IMR-90 (cell line): ENCODE data around the gene GJC3. TPM values are rescaled to one million over a fixed set of nuclear protein-coding genes. Genes with fewer than 3 reads are reported as not detected.
"Not testable (repeated sequence)": the region's sequence is repeated elsewhere in the genome, so short reads cannot be mapped to it uniquely, and the experiment has no call there.

Source experiments
- ATAC-seq: fragments of 200-7000 bp; cut with Tn5 transposase; 2 replicates; pipeline ENCODE4 v1.9.1; 2020; ENCODE audit warnings: low read depth, mild to moderate bottlenecking, moderate library complexity
- BruUV-seq: library from RNA; stranded (reverse); fragments of 400-500 nt; replicated peaks from 2 replicates; lab custom pipeline; 2021; lab: Mats Ljungman, UMichigan
- CTCF ChIA-PET: fragments of 300-600 bp; formaldehyde crosslinking; extraction: SDS; loops from one replicate; lab custom pipeline; 2021; ENCODE audit warnings: antibody characterized with exemption; lab: Yijun Ruan, JAX
- POLR2A ChIA-PET: fragments of 300-600 bp; sonication (Branson Sonifier 250); formaldehyde crosslinking; loops from one replicate; lab custom pipeline; 2022; ENCODE audit warnings: antibody characterized with exemption; ENCODE audit not compliant: unreplicated experiment; lab: Charles Lee
- DNase-seq: peaks from one replicate; pipeline ENCODE4 v3.0.0; 2013
- H2AFZ ChIP-seq: replicated peaks from 2 replicates; pipeline ENCODE3; 2013; ENCODE audit warnings: low read length, mild to moderate bottlenecking; ENCODE audit not compliant: poor library complexity
- H2AK5ac ChIP-seq: 2 replicates; pipeline ENCODE4 v1.6.1; 2013; ENCODE audit warnings: low read depth, low read length, inconsistent platforms
- H2AK9ac ChIP-seq: replicated peaks from 2 replicates; pipeline ENCODE3; 2013; ENCODE audit warnings: mild to moderate bottlenecking, low read depth, low read length, moderate library complexity; ENCODE audit not compliant: poor library complexity
- H2BK120ac ChIP-seq: 2 replicates; pipeline ENCODE4 v1.6.1; 2013; ENCODE audit warnings: low read depth, low read length, inconsistent platforms
- H2BK15ac ChIP-seq: 3 replicates; pipeline ENCODE4 v1.6.1; 2013; ENCODE audit warnings: low read depth, low read length, inconsistent platforms
- H2BK20ac ChIP-seq: 2 replicates; pipeline ENCODE4 v1.6.1; 2013; ENCODE audit warnings: low read depth, mild to moderate bottlenecking, inconsistent platforms, low read length, moderate library complexity
- H2BK5ac ChIP-seq: 2 replicates; pipeline ENCODE4 v1.6.1; 2013; ENCODE audit warnings: mild to moderate bottlenecking, low read depth, low read length, inconsistent platforms; ENCODE audit not compliant: poor library complexity, severe bottlenecking
- H3K14ac ChIP-seq: replicated peaks from 2 replicates; pipeline ENCODE4 v1.6.1; 2013; ENCODE audit warnings: low read depth, low read length, inconsistent platforms
- H3K18ac ChIP-seq: 2 replicates; pipeline ENCODE4 v1.6.1; 2013; ENCODE audit warnings: low read depth, low read length, control low read depth
- H3K23ac ChIP-seq: 2 replicates; pipeline ENCODE4 v1.6.1; 2013; ENCODE audit warnings: low read depth, low read length, inconsistent platforms
- H3K27ac ChIP-seq: 2 replicates; pipeline ENCODE4 v1.5.1; 2013; ENCODE audit warnings: mild to moderate bottlenecking, control low read depth, low read length; ENCODE audit not compliant: insufficient read depth
- H3K27me3 ChIP-seq: 2 replicates; pipeline ENCODE4 v1.6.1; 2013; ENCODE audit warnings: low read length; ENCODE audit not compliant: control insufficient read depth, insufficient read depth
- H3K36me3 ChIP-seq: 2 replicates; pipeline ENCODE4 v1.6.1; 2013; ENCODE audit warnings: low read length, mixed read lengths; ENCODE audit not compliant: control insufficient read depth, insufficient read depth
- H3K4ac ChIP-seq: 2 replicates; pipeline ENCODE4 v1.6.1; 2013; ENCODE audit warnings: low read depth, low read length, inconsistent platforms
- H3K4me1 ChIP-seq: 2 replicates; pipeline ENCODE4 v1.6.1; 2013; ENCODE audit warnings: low read length, mixed read lengths; ENCODE audit not compliant: control insufficient read depth, insufficient read depth
- H3K4me2 ChIP-seq: 2 replicates; pipeline ENCODE4 v1.6.1; 2013; ENCODE audit warnings: low read depth, mild to moderate bottlenecking, control low read depth, low read length, moderate library complexity
- H3K4me3 ChIP-seq: 2 replicates; pipeline ENCODE4 v1.5.1; 2013; ENCODE audit warnings: low read depth, mild to moderate bottlenecking, control low read depth, low read length, moderate library complexity; ENCODE audit not compliant: insufficient read depth
- H3K56ac ChIP-seq: 2 replicates; pipeline ENCODE4 v1.6.1; 2013; ENCODE audit warnings: low read length, inconsistent platforms; ENCODE audit not compliant: insufficient read depth; ENCODE audit errors: extremely low read depth
- H3K79me1 ChIP-seq, 2 experiments: 2 replicates each; pipeline ENCODE4 v1.6.1; 2013; ENCODE audit warnings: low read length in 2 of 2, inconsistent platforms in 1 of 2, low read depth in 1 of 2
- H3K9ac ChIP-seq: 2 replicates; pipeline ENCODE4 v1.6.1; 2013; ENCODE audit warnings: low read depth, low read length, control low read depth
- H3K9me1 ChIP-seq: 2 replicates; pipeline ENCODE4 v1.6.1; 2013; ENCODE audit warnings: low read length, inconsistent platforms; ENCODE audit not compliant: insufficient read depth
- H3K9me3 ChIP-seq: 2 replicates; pipeline ENCODE4 v1.6.1; 2013; ENCODE audit warnings: low read length; ENCODE audit not compliant: control insufficient read depth, insufficient read depth
- H4K20me1 ChIP-seq: 2 replicates; pipeline ENCODE4 v1.6.1; 2013; ENCODE audit warnings: low read length, inconsistent platforms; ENCODE audit not compliant: insufficient read depth
- H4K5ac ChIP-seq: 2 replicates; pipeline ENCODE4 v1.6.1; 2013; ENCODE audit warnings: mild to moderate bottlenecking, low read depth, low read length, control low read depth
- H4K8ac ChIP-seq, 2 experiments: 2 replicates each; pipeline ENCODE4 v1.6.1; 2013; ENCODE audit warnings: low read depth in 2 of 2, low read length in 2 of 2, control low read depth in 1 of 2, inconsistent platforms in 1 of 2
- H4K91ac ChIP-seq: 2 replicates; pipeline ENCODE4 v1.6.1; 2013; ENCODE audit warnings: low read depth, low read length, inconsistent platforms; ENCODE audit not compliant: insufficient read depth
- CEBPB ChIP-seq: IDR thresholded peaks from 2 replicates; pipeline ENCODE4 v1.6.1; 2012; ENCODE audit warnings: low read depth, low read length, improper control_type of control experiment
- MAZ ChIP-seq: IDR thresholded peaks from 2 replicates; pipeline ENCODE4 v1.6.1; 2012; ENCODE audit warnings: low read depth, mild to moderate bottlenecking, low read length, improper control_type of control experiment, moderate library complexity, borderline replicate concordance
- WGBS, 2 experiments: methylation state at CpG; one replicate each; pipeline versions ENCODE4 v1.1.5 to v1.1.7; 2013; ENCODE audit warnings: missing lambda C conversion rate in 2 of 2; ENCODE audit not compliant: insufficient read length in 1 of 2; ENCODE audit errors: extremely low coverage in 2 of 2; 5-methylcytosine and 5-hydroxymethylcytosine counted together
- dilution Hi-C: fragments of 300-500 bp; cut with HindIII; formaldehyde crosslinking; loops from one replicate; pipeline ENCODE4 v1.14.3; 2018; ENCODE audit warnings: low sequenced_read_pairs; ENCODE audit not compliant: unreplicated experiment
- in situ Hi-C: fragments of 300-500 bp; cut with MboI; formaldehyde crosslinking; loops from 3 replicates; pipeline ENCODE4 v1.14.3; 2019; ENCODE audit warnings: low sequenced_read_pairs, inconsistent platforms, mixed read lengths
- intact Hi-C: fragments of 100-400 bp; cut with micrococcal nuclease; formaldehyde crosslinking; loops from 2 replicates; pipeline ENCODE4 v1.10.0; 2022
- polyA plus RNA-seq, 3 experiments: library from polyadenylated mRNA; depleted of rRNA; stranded (reverse); fragments of >200 nt; gene quantifications; 2 replicates each; pipeline ENCODE4 v1.2.3, GENCODE V29; 2012; ENCODE audit warnings: low replicate concordance in 1 of 3
- total RNA-seq: library from RNA; depleted of rRNA; stranded (reverse); fragments of >200 nt; gene quantifications from 2 replicates; pipeline ENCODE4 v1.2.3, GENCODE V29; 2012

The GJC3 gene
- total and polyA plus RNA-seq, 2 of the 4 experiments (the other 2 are of a cell fraction): not detected

GRCh38 chr7:99953649-99954048 is 24.2 kb upstream of the GJC3 start:
- no peak overlapping the region for H3K56ac ChIP-seq
- H3K4ac ChIP-seq: no peak overlapping the region
- no peak overlapping the region for H3K23ac ChIP-seq
- H2BK5ac ChIP-seq: no peak overlapping the region
- H4K8ac ChIP-seq: no peak overlapping the region
- H2BK20ac ChIP-seq: no peak overlapping the region
- H3K9me1 ChIP-seq: no peaks in the 10 kb centered on the region
- H3K4me1 ChIP-seq: peaks cover 2% of the 10 kb centered on the region; the same call in 1 of the 2 replicates
- H3K9ac ChIP-seq: no peak overlapping the region
- H3K27me3 ChIP-seq: peaks cover 5% of the 10 kb centered on the region
- WGBS, 2 experiments: no CpG with 5 or more reads among the region's 3 CpGs
- H4K91ac ChIP-seq: no peak overlapping the region
- no peaks in the 10 kb centered on the region for H4K20me1 ChIP-seq
- no peaks in the 10 kb centered on the region for H3K9me3 ChIP-seq
- TF ChIP-seq CEBPB (peak; percentile 58; the same call in 1 of the 2 replicates), MAZ (no peak)
- no peak overlapping the region for H2BK120ac ChIP-seq
- no peak overlapping the region for H3K18ac ChIP-seq
- no TSS peak for BruUV-seq
- no peaks in the 10 kb centered on the region for H3K79me1 ChIP-seq
- DNase-seq (peak; percentile 2), ATAC-seq (no peak)
- H3K14ac ChIP-seq: no peak overlapping the region
- ChIA-PET CTCF (no interaction called here), POLR2A (no interaction called here)
- dilution Hi-C loops: no loop called here
- H3K36me3 ChIP-seq: no peaks in the 10 kb centered on the region
- no peak overlapping the region for H2AK5ac ChIP-seq
- no peak overlapping the region for H2AK9ac ChIP-seq
- no peak overlapping the region for H3K27ac ChIP-seq
- H3K4me2 ChIP-seq: no peak overlapping the region
- no peak overlapping the region for H2BK15ac ChIP-seq
- no peak overlapping the region for H3K4me3 ChIP-seq
- no peak overlapping the region for H4K5ac ChIP-seq
- intact Hi-C loops: no loop called here
- H2AFZ ChIP-seq: no peak overlapping the region
- in situ Hi-C loops: no loop called here

GRCh38 chr7:99952649-99953048 is 23.2 kb upstream of the GJC3 start:
- H3K56ac ChIP-seq, H3K9me3 ChIP-seq, H3K27ac ChIP-seq, H2AFZ ChIP-seq, H4K8ac ChIP-seq, dilution Hi-C loops, H3K9ac ChIP-seq, H3K79me1 ChIP-seq, BruUV-seq, intact Hi-C loops, H3K4me3 ChIP-seq, H3K4me1 ChIP-seq, H2AK5ac ChIP-seq, DNase-seq, H3K27me3 ChIP-seq, H4K20me1 ChIP-seq, H2BK15ac ChIP-seq, H4K91ac ChIP-seq, in situ Hi-C loops, H2BK5ac ChIP-seq, H2BK120ac ChIP-seq, H2BK20ac ChIP-seq, H3K14ac ChIP-seq, H4K5ac ChIP-seq, H3K23ac ChIP-seq, H3K4ac ChIP-seq, H3K18ac ChIP-seq, H3K9me1 ChIP-seq, H3K36me3 ChIP-seq, H3K4me2 ChIP-seq, POLR2A ChIA-PET, H2AK9ac ChIP-seq, ATAC-seq: not testable (repeated sequence)
- no CpG with 5 or more reads among the region's 4 CpGs for WGBS, 2 experiments
- CTCF ChIA-PET: interaction anchor here (0.8 kb wide), 1 partner anchor 12 kb away, joined by 6 read pairs; no protein-coding TSS in a partner anchor
